Hepatocyte (in vitro differentiated cells): ENCODE measurements around the gene PTPRN2. TPM values are rescaled to one million over a fixed set of nuclear protein-coding genes. Genes with fewer than 3 reads are reported as not detected.

Experiments
- DNase-seq: peaks from one replicate; pipeline ENCODE4 v3.0.0-alpha.2; 2016; ENCODE audit warnings: low spot score
- H2AFZ ChIP-seq: fragments of 200-600 bp; sonication (generic); 2 replicates; pipeline ENCODE4 v1.6.0; 2016; ENCODE audit warnings: antibody characterized with exemption, mild to moderate bottlenecking
- H3K27ac ChIP-seq: fragments of 200-600 bp; sonication (generic); 2 replicates; pipeline ENCODE4 v1.5.1; 2016; ENCODE audit warnings: mild to moderate bottlenecking
- H3K27me3 ChIP-seq: fragments of 200-600 bp; sonication (generic); 2 replicates; pipeline ENCODE4 v1.6.1; 2016
- H3K36me3 ChIP-seq: fragments of 200-600 bp; sonication (generic); replicated peaks from 2 replicates; pipeline ENCODE4 v1.5.1; 2016; ENCODE audit warnings: low read depth; ENCODE audit not compliant: insufficient read depth
- H3K4me1 ChIP-seq: fragments of 200-600 bp; sonication (generic); 2 replicates; pipeline ENCODE4 v1.5.1; 2016; ENCODE audit warnings: mild to moderate bottlenecking, moderate library complexity; ENCODE audit not compliant: insufficient read depth
- H3K4me2 ChIP-seq: fragments of 200-600 bp; sonication (generic); 2 replicates; pipeline ENCODE4 v1.6.0; 2016
- H3K4me3 ChIP-seq: fragments of 200-600 bp; sonication (generic); 2 replicates; pipeline ENCODE4 v1.5.1; 2016; ENCODE audit warnings: mild to moderate bottlenecking
- H3K79me2 ChIP-seq: fragments of 200-600 bp; sonication (generic); 2 replicates; pipeline ENCODE4 v1.6.0; 2017; ENCODE audit warnings: mild to moderate bottlenecking
- H3K9me2 ChIP-seq: fragments of 200-600 bp; sonication (generic); replicated peaks from 2 replicates; pipeline ENCODE4 v1.6.0; 2017; ENCODE audit warnings: mild to moderate bottlenecking; ENCODE audit not compliant: insufficient read depth
- H3K9me3 ChIP-seq: fragments of 200-600 bp; sonication (generic); 2 replicates; pipeline ENCODE4 v1.5.1; 2016; ENCODE audit warnings: low read depth, mild to moderate bottlenecking
- H4K20me1 ChIP-seq: fragments of 200-600 bp; sonication (generic); 2 replicates; pipeline ENCODE4 v1.6.0; 2016; ENCODE audit warnings: mild to moderate bottlenecking; ENCODE audit not compliant: insufficient read depth, poor library complexity, severe bottlenecking
- CTCF ChIP-seq: fragments of 200-600 bp; sonication (generic); IDR thresholded peaks from 2 replicates; pipeline ENCODE4 v1.5.1; 2016; ENCODE audit warnings: antibody characterized with exemption, mild to moderate bottlenecking; ENCODE audit not compliant: poor library complexity
- EZH2 ChIP-seq: fragments of 200-600 bp; sonication (generic); IDR thresholded peaks from 2 replicates; pipeline ENCODE4 v1.6.1; 2016; ENCODE audit warnings: antibody characterized with exemption, mild to moderate bottlenecking, borderline replicate concordance
- EZH2phosphoT487 ChIP-seq: fragments of 200-600 bp; sonication (generic); IDR thresholded peaks from one replicate; pipeline ENCODE4 v1.6.1; 2018; ENCODE audit warnings: antibody characterized with exemption, mild to moderate bottlenecking, low read depth, moderate library complexity; ENCODE audit not compliant: unreplicated experiment, severe bottlenecking
- WGBS: methylation state at CpG from one replicate; pipeline ENCODE4 v1.1.6; 2016; ENCODE audit warnings: low lambda C conversion rate; ENCODE audit errors: missing lambda C conversion rate; 5-methylcytosine and 5-hydroxymethylcytosine counted together
- polyA plus RNA-seq: library from polyadenylated mRNA; unstranded; fragments of >200 nt; fragmentation: Nextera tagmentation; extraction: Ambion mirVana; gene quantifications from 2 replicates; pipeline ENCODE4 v1.2.1, GENCODE V29; 2016
- total RNA-seq: library from RNA; depleted of rRNA; stranded (reverse); fragments of >200 nt; gene quantifications from 2 replicates; pipeline ENCODE4 v1.2.3, GENCODE V29; 2014

Gene PTPRN2
- total and polyA plus RNA-seq, 2 experiments from 2014 or later, result 2.1 to 3.3 TPM

GRCh38 chr7:158409120-158409519 is 178.5 kb downstream of the PTPRN2 start:
- no peak overlapping the region for H3K4me3 ChIP-seq
- H3K36me3 ChIP-seq, result no peaks in the 10 kb centered on the region
- no peaks in the 10 kb centered on the region for H3K27me3 ChIP-seq
- WGBS, result 91% methylated on average over 5 of the region's 5 CpGs
- no peak overlapping the region for H2AFZ ChIP-seq
- no peak overlapping the region for H3K4me2 ChIP-seq
- no peak for TF ChIP-seq CTCF
- TF ChIP-seq EZH2, result no peak
- no peak for TF ChIP-seq EZH2phosphoT487
- H3K4me1 ChIP-seq, result no peaks in the 10 kb centered on the region
- H3K27ac ChIP-seq, result no peak overlapping the region
- no peaks in the 10 kb centered on the region for H3K79me2 ChIP-seq
- no peaks in the 10 kb centered on the region for H3K9me3 ChIP-seq
- DNase-seq, result no peak
- no peaks in the 10 kb centered on the region for H4K20me1 ChIP-seq
- H3K9me2 ChIP-seq, result no peaks in the 10 kb centered on the region

- Histone ChIP-seq H3K4me2 (no peak overlapping the region), H4K20me1 (no peaks in the 10 kb centered on the region), H3K36me3 (no peaks in the 10 kb centered on the region), H3K27me3 (no peaks in the 10 kb centered on the region), H3K9me3 (no peaks in the 10 kb centered on the region), H3K9me2 (no peaks in the 10 kb centered on the region), H2AFZ (no peak overlapping the region), H3K4me1 (no peaks in the 10 kb centered on the region), H3K4me3 (no peak overlapping the region), H3K79me2 (no peaks in the 10 kb centered on the region), H3K27ac (peak overlapping the region; percentile 9)
- WGBS, result 79% methylated on average over 12 of the region's 12 CpGs
- no peak for TF ChIP-seq CTCF
- TF ChIP-seq EZH2phosphoT487, result no peak
- no peak for TF ChIP-seq EZH2
- no peak for DNase-seq
Observed at GRCh38 chr7:158408318-158408920, 179.2 kb downstream of the PTPRN2 start.

- H3K4me2 ChIP-seq, result no peak overlapping the region
- no peaks in the 10 kb centered on the region for H3K9me3 ChIP-seq
- peak overlapping the region; percentile 9 for H3K27ac ChIP-seq
- H3K36me3 ChIP-seq, result no peaks in the 10 kb centered on the region
- no peaks in the 10 kb centered on the region for H3K79me2 ChIP-seq
- H4K20me1 ChIP-seq, result no peaks in the 10 kb centered on the region
- H2AFZ ChIP-seq, result no peak overlapping the region
- WGBS, result 78% methylated on average over 11 of the region's 17 CpGs
- H3K27me3 ChIP-seq, result no peaks in the 10 kb centered on the region
- peak; percentile 69 for DNase-seq
- H3K4me3 ChIP-seq, result no peak overlapping the region
- H3K4me1 ChIP-seq, result no peaks in the 10 kb centered on the region
- no peaks in the 10 kb centered on the region for H3K9me2 ChIP-seq
- TF ChIP-seq CTCF, result peak; percentile 82
- no peak for TF ChIP-seq EZH2phosphoT487
- TF ChIP-seq EZH2, result no peak
Observed at GRCh38 chr7:158407581-158408317, 179.9 kb downstream of the PTPRN2 start.
